H1 (cell line): ENCODE results near the gene ADPRH. TPM values are rescaled to one million over a fixed set of nuclear protein-coding genes. Genes with fewer than 3 reads are reported as not detected.
A peak's percentile ranks its signal among the peaks of the same experiment; 100 is the strongest.

Experiments used
- CTCF ChIA-PET: fragments of 300-600 bp; sonication (Branson Sonifier 250); formaldehyde crosslinking; loops from one replicate; lab custom pipeline; 2021; ENCODE audit not compliant: partially characterized antibody; lab: Charles Lee
- POLR2A ChIA-PET: fragments of 300-600 bp; sonication (Branson Sonifier 250); formaldehyde crosslinking; loops from one replicate; lab custom pipeline; 2021; ENCODE audit warnings: inconsistent platforms; ENCODE audit not compliant: partially characterized antibody; lab: Charles Lee
- DNase-seq, 2 experiments: peaks; one replicate each; pipeline versions ENCODE4 v3.0.0 to v3.0.0-alpha.2; 2010 to 2022; ENCODE audit warnings: low spot score in 2 of 2, low read depth in 1 of 2, mixed read lengths in 1 of 2
- FAIRE-seq: peaks from 2 replicates; lab custom pipeline; 2011; peaks lifted over from hg19 to GRCh38; lab: Jason Lieb, UNC
- H2AFZ ChIP-seq: 2 replicates; pipeline ENCODE4 v1.8.1; 2012; ENCODE audit warnings: low read length, inconsistent platforms
- H2AK5ac ChIP-seq: 2 replicates; pipeline ENCODE4 v1.6.1; 2013; ENCODE audit warnings: low read depth, low read length
- H2BK120ac ChIP-seq: replicated peaks from 2 replicates; pipeline ENCODE3; 2013; ENCODE audit warnings: low read depth, low read length, inconsistent platforms
- H2BK12ac ChIP-seq: 2 replicates; pipeline ENCODE4 v1.6.1; 2013; ENCODE audit warnings: low read depth, low read length
- H2BK15ac ChIP-seq: 2 replicates; pipeline ENCODE4 v1.6.1; 2013; ENCODE audit warnings: low read length
- H2BK20ac ChIP-seq: 2 replicates; pipeline ENCODE4 v1.6.1; 2013; ENCODE audit warnings: low read length
- H2BK5ac ChIP-seq: 2 replicates; pipeline ENCODE4 v1.6.1; 2013; ENCODE audit warnings: low read depth, low read length
- H3K14ac ChIP-seq: 2 replicates; pipeline ENCODE4 v1.6.1; 2013; ENCODE audit warnings: inconsistent platforms; ENCODE audit not compliant: insufficient read length
- H3K18ac ChIP-seq: 2 replicates; pipeline ENCODE4 v1.6.1; 2013; ENCODE audit warnings: low read length; ENCODE audit errors: extremely low read depth
- H3K23ac ChIP-seq: 2 replicates; pipeline ENCODE4 v1.6.1; 2013; ENCODE audit warnings: inconsistent platforms; ENCODE audit not compliant: insufficient read length
- H3K23me2 ChIP-seq: 2 replicates; pipeline ENCODE4 v1.6.1; 2013; ENCODE audit warnings: low read depth, low read length
- H3K27ac ChIP-seq: 2 replicates; pipeline ENCODE4 v1.6.1; 2011; ENCODE audit warnings: low read depth, low read length, inconsistent platforms
- H3K27me3 ChIP-seq, 4 experiments: replicated peaks in 1 of 4; 1 replicate in 1 of 4; 2 replicates in 3 of 4; pipeline versions ENCODE4 v1.6.1 to v1.8.1; 2011 to 2013; ENCODE audit warnings: low read length in 3 of 4, mild to moderate bottlenecking in 3 of 4, inconsistent platforms in 2 of 4, mixed read lengths in 2 of 4, moderate library complexity in 1 of 4; ENCODE audit not compliant: control insufficient read depth in 3 of 4, insufficient read depth in 3 of 4; ENCODE audit errors: extremely low read depth in 1 of 4
- H3K36me3 ChIP-seq, 4 experiments: 2 replicates each; pipeline versions ENCODE4 v1.6.1 to v1.8.1; 2011 to 2013; ENCODE audit warnings: mild to moderate bottlenecking in 4 of 4, low read length in 3 of 4, moderate library complexity in 2 of 4, control low read depth in 1 of 4, inconsistent platforms in 1 of 4; ENCODE audit not compliant: insufficient read depth in 4 of 4, control insufficient read depth in 2 of 4
- H3K4ac ChIP-seq: replicated peaks from 2 replicates; pipeline ENCODE3; 2013; ENCODE audit warnings: low read length, low read depth, mixed read lengths, inconsistent platforms; ENCODE audit not compliant: insufficient read length
- H3K4me1 ChIP-seq, 4 experiments: replicated peaks in 1 of 4; 1 replicate in 1 of 4; 2 replicates in 3 of 4; pipeline versions ENCODE4 v1.6.1 to v1.8.1; 2011 to 2013; ENCODE audit warnings: low read length in 3 of 4, inconsistent platforms in 2 of 4, mixed read lengths in 1 of 4; ENCODE audit not compliant: insufficient read depth in 4 of 4, control insufficient read depth in 3 of 4
- H3K4me2 ChIP-seq, 2 experiments: 2 replicates each; pipeline versions ENCODE4 v1.6.1 to v1.8.1; 2011 to 2013; ENCODE audit warnings: low read depth in 2 of 2, low read length in 2 of 2, control low read depth in 1 of 2, inconsistent platforms in 1 of 2, mild to moderate bottlenecking in 1 of 2; ENCODE audit not compliant: insufficient read depth in 1 of 2
- H3K4me3 ChIP-seq, 4 experiments: fragments of 200-600, 300-600 bp in 1 of 4; sonication (generic), shearing (Covaris generic), sonication (Bioruptor Twin) in 1 of 4; 2 replicates each; pipeline versions ENCODE4 v1.5.1 to v1.8.1; 2011 to 2016; ENCODE audit warnings: low read length in 4 of 4, low read depth in 3 of 4, control low read depth in 2 of 4, inconsistent platforms in 2 of 4, mild to moderate bottlenecking in 2 of 4, mixed read lengths in 1 of 4, moderate library complexity in 1 of 4; ENCODE audit not compliant: insufficient read depth in 2 of 4; ENCODE audit errors: extremely low read depth in 1 of 4
- H3K56ac ChIP-seq: replicated peaks from 2 replicates; pipeline ENCODE3; 2013; ENCODE audit warnings: low read depth, mild to moderate bottlenecking, mixed read lengths, low read length, inconsistent platforms; ENCODE audit not compliant: insufficient read length
- H3K79me1 ChIP-seq: 2 replicates; pipeline ENCODE4 v1.6.1; 2013; ENCODE audit warnings: low read depth, low read length, control low read depth
- H3K79me2 ChIP-seq, 2 experiments: 2 replicates each; pipeline versions ENCODE4 v1.6.1 to v1.8.1; 2012 to 2013; ENCODE audit warnings: low read length in 2 of 2, mild to moderate bottlenecking in 2 of 2, inconsistent platforms in 1 of 2; ENCODE audit not compliant: insufficient read depth in 2 of 2, control insufficient read depth in 1 of 2
- H3K9ac ChIP-seq, 4 experiments: replicated peaks in 1 of 4; 1 replicate in 1 of 4; 2 replicates in 3 of 4; pipeline versions ENCODE4 v1.6.1 to v1.8.1; 2011 to 2013; ENCODE audit warnings: low read depth in 3 of 4, low read length in 3 of 4, control low read depth in 2 of 4, mild to moderate bottlenecking in 2 of 4, moderate library complexity in 2 of 4, inconsistent platforms in 1 of 4; ENCODE audit errors: extremely low read depth in 1 of 4
- H3K9me3 ChIP-seq, 2 experiments: 2 replicates each; pipeline versions ENCODE4 v1.6.1 to v1.8.1; 2012 to 2013; ENCODE audit warnings: mild to moderate bottlenecking in 2 of 2, moderate library complexity in 2 of 2, control low read depth in 1 of 2, inconsistent platforms in 1 of 2, low read depth in 1 of 2, low read length in 1 of 2, mixed read lengths in 1 of 2; ENCODE audit not compliant: insufficient read depth in 2 of 2
- H4K20me1 ChIP-seq, 2 experiments: replicated peaks in 1 of 2; 2 replicates each; pipeline versions ENCODE3 to v1.8.1; 2011 to 2013; ENCODE audit warnings: inconsistent platforms in 2 of 2, low read length in 2 of 2, mild to moderate bottlenecking in 1 of 2; ENCODE audit not compliant: insufficient read depth in 2 of 2, control insufficient read depth in 1 of 2
- H4K5ac ChIP-seq: 2 replicates; pipeline ENCODE4 v1.6.1; 2013; ENCODE audit warnings: low read length, low read depth, mixed read lengths, inconsistent platforms; ENCODE audit not compliant: insufficient read length
- H4K8ac ChIP-seq: 2 replicates; pipeline ENCODE4 v1.8.0; 2013; ENCODE audit warnings: mild to moderate bottlenecking, moderate library complexity, low read length, inconsistent platforms; ENCODE audit not compliant: insufficient read depth; ENCODE audit errors: extremely low read depth
- H4K91ac ChIP-seq: replicated peaks from 2 replicates; pipeline ENCODE3; 2013; ENCODE audit warnings: low read length, mixed read lengths, inconsistent platforms; ENCODE audit not compliant: insufficient read length
- BACH1 ChIP-seq: IDR thresholded peaks from 2 replicates; pipeline ENCODE4 v1.6.1; 2012; ENCODE audit warnings: low read length, improper control_type of control experiment
- TEAD4 ChIP-seq: IDR thresholded peaks from 2 replicates; pipeline ENCODE4 v1.6.1; 2012; ENCODE audit warnings: low read depth, low read length, inconsistent platforms, mixed read lengths
- WGBS, 2 experiments: shearing (Covaris generic) in 1 of 2; methylation state at CpG; one replicate each; pipeline versions ENCODE4 v1.1.6 to v1.1.7; 2013 to 2015; ENCODE audit warnings: low lambda C conversion rate in 2 of 2, mixed read lengths in 2 of 2, inconsistent platforms in 1 of 2, low coverage in 1 of 2, missing lambda C conversion rate in 1 of 2; ENCODE audit not compliant: insufficient replicate concordance in 2 of 2, insufficient coverage in 1 of 2, insufficient read length in 1 of 2; ENCODE audit errors: extremely low coverage in 1 of 2, missing lambda C conversion rate in 1 of 2; 5-methylcytosine and 5-hydroxymethylcytosine counted together
- polyA plus RNA-seq, 7 experiments: library from polyadenylated mRNA; depleted of rRNA in 3 of 7; stranded (reverse) in 5 of 7; unstranded in 2 of 7; fragments of >200 nt in 5 of 7; fragments of 200-250 nt in 2 of 7; gene quantifications; 1 replicate in 5 of 7; 2 replicates in 1 of 7; 4 replicates in 1 of 7; pipeline versions ENCODE4 v1.2.1 to v1.2.3, GENCODE V29; 2011 to 2013; ENCODE audit warnings: missing spikeins in 2 of 7, mixed read lengths in 2 of 7
- total RNA-seq: library from RNA; stranded (reverse); fragmentation: NEBNext Ultra II Directional; extraction: Animal tissue kit (Norgen Biotek cat#: 25700); gene quantifications from 2 replicates; pipeline ENCODE4 v1.2.1, GENCODE V29; 2021

The ADPRH gene
- total and polyA plus RNA-seq, 2 of the 8 experiments (the other 6 are each of a cell fraction or from before 2014, with no cell fraction given), result 2.6 to 4.2 TPM

- Histone ChIP-seq H3K14ac (no peak overlapping the region), H4K5ac (no peak overlapping the region), H3K79me1 (no peaks in the 10 kb centered on the region), H2BK15ac (no peak overlapping the region), H2BK20ac (no peak overlapping the region), H4K20me1 (no peaks in the 10 kb centered on the region), H3K4me1 (peaks cover 0 to 6% (median 1%) of the 10 kb centered on the region in 4 experiments; a peak in 2 of 7 replicates), H3K27me3 (no peaks in the 10 kb centered on the region), H2AFZ (peak overlapping the region; percentile 74), H3K27ac (no peak overlapping the region), H4K8ac (no peak overlapping the region; the same call in 1 of the 2 replicates), H3K36me3 (no peaks in the 10 kb centered on the region), H2BK5ac (no peak overlapping the region), H3K23me2 (no peaks in the 10 kb centered on the region), H2AK5ac (no peak overlapping the region), H3K4ac (no peak overlapping the region), H3K4me3 (no peak overlapping the region), H3K9me3 (no peaks in the 10 kb centered on the region), H3K56ac (no peak overlapping the region), H3K4me2 (no peak overlapping the region; a peak in 1 of 4 replicates), H3K23ac (no peak overlapping the region), H2BK12ac (no peak overlapping the region), H3K79me2 (no peaks in the 10 kb centered on the region), H3K9ac (no peak overlapping the region), H2BK120ac (no peak overlapping the region), H3K18ac (0 out of 2 replicates have a peak overlapping the region, but pooled peaks have one; percentile 7), H4K91ac (no peak overlapping the region)
- WGBS, 2 experiments, result 89% methylated on average over 8 of the region's 8 CpGs; no CpG with 5 or more reads in 1 of the 2 experiments
- CTCF ChIA-PET, result interaction anchor here (0.7 to 2.0 kb wide), 6 partner anchors 14 to 180 kb away, joined by 3 to 12 read pairs (median 3); no protein-coding TSS in a partner anchor
- DNase-seq (no peak), FAIRE-seq (no peak)
- TF ChIP-seq TEAD4 (0 out of 2 replicates have a peak, but pooled peaks have one; percentile 20), BACH1 (no peak)
- POLR2A ChIA-PET, result no interaction called here
These were observed 48.2 kb downstream of the ADPRH start for GRCh38 chr3:119627461-119627860.
